Vagina (tissue), 2 donors: ENCODE measurements around the gene PDZD11. TPM values are rescaled to one million over a fixed set of nuclear protein-coding genes. Genes with fewer than 3 reads are reported as not detected.
"Not testable (repeated sequence)": the region's sequence is repeated elsewhere in the genome, so short reads cannot be mapped to it uniquely, and the experiment has no call there.

Experiments
- DNase-seq, 2 donors: peaks; one replicate each; pipeline ENCODE4 v3.0.0-alpha.2; 2017; ENCODE audit errors: extremely low spot score in 2 of 2
- H3K27ac ChIP-seq: fragments of 200-600 bp; sonication (generic); one replicate; pipeline ENCODE4 v1.5.1; 2019
- H3K27me3 ChIP-seq: fragments of 200-600 bp; sonication (generic); one replicate; pipeline ENCODE4 v1.5.1; 2019
- H3K36me3 ChIP-seq, 2 donors: fragments of 200-600 bp; sonication (generic); one replicate each; pipeline ENCODE4 v1.5.1; 2017 to 2019
- H3K4me1 ChIP-seq: fragments of 200-600 bp; sonication (generic); one replicate; pipeline ENCODE4 v1.5.1; 2019
- H3K4me3 ChIP-seq, 2 donors: fragments of 200-600 bp; sonication (generic); 1 replicate in 1 of 2; 2 replicates in 1 of 2; pipeline ENCODE4 v1.5.1; 2016 to 2019
- H3K9me3 ChIP-seq: fragments of 200-600 bp; sonication (generic); one replicate; pipeline ENCODE4 v1.5.1; 2019
- POLR2A ChIP-seq, 2 donors: fragments of 450-650 bp; IDR thresholded peaks; one replicate each; pipeline ENCODE4 v1.6.1; 2017; ENCODE audit warnings: antibody characterized with exemption in 2 of 2, mild to moderate bottlenecking in 2 of 2, moderate library complexity in 2 of 2
- POLR2AphosphoS5 ChIP-seq, 2 donors: sonication (generic); formaldehyde crosslinking; IDR thresholded peaks; one replicate each; pipeline ENCODE4 v1.9.0; 2017; ENCODE audit warnings: antibody characterized with exemption in 2 of 2, mild to moderate bottlenecking in 2 of 2, low read depth in 1 of 2; ENCODE audit not compliant: insufficient read depth in 1 of 2
- intact Hi-C: fragments of 100-400 bp; cut with DNase I; formaldehyde crosslinking; loops from one replicate; pipeline ENCODE4 v1.15.1; 2023
- total RNA-seq: library from RNA; depleted of rRNA; stranded (reverse); fragments of >200 nt; gene quantifications from one replicate; pipeline ENCODE4 v1.2.3, GENCODE V29; 2016
- TF ChIP-seq, protein P1 (sequence below), 3 experiments: fragments of 450-650 bp in 2 of 3; fragments of 200-600 bp in 1 of 3; sonication (generic) in 1 of 3; IDR thresholded peaks; one replicate each; pipeline ENCODE4 v1.5.1; 2017 to 2019; ENCODE audit warnings: antibody characterized with exemption in 3 of 3, mild to moderate bottlenecking in 2 of 3, moderate library complexity in 2 of 3

Gene PDZD11
- total RNA-seq, 1 donor from 2014 or later: 33.4 TPM

DNA sequence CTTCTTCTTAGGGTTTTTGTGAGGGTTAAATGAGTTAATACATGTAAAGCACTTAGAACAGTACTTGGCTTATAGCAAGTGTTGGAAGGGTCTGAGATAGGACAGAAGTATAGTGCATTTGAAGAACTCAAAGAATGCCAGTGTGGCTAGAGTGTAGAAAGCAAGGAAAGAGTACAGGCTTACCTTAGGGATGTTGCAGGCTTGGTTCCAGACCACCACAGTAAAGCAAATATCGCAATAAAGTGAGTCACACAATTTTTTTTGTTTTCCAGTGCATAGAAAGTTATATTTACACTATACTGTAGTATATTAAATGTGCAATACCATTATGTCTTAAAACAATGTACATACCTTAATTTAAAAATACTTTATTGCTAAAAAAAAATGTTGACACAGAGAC lies 41.4 kb upstream of the PDZD11 start:
- Histone ChIP-seq H3K4me1 (no peaks in the 10 kb centered on the region), H3K36me3 (no peaks in the 10 kb centered on the region), H3K27ac (no peak overlapping the region), H3K27me3 (no peaks in the 10 kb centered on the region), H3K9me3 (no peaks in the 10 kb centered on the region), H3K4me3 (no peak overlapping the region)
- intact Hi-C loops: no loop called here
- DNase-seq: no peak
- TF ChIP-seq POLR2AphosphoS5 (IDR thresholded peaks at IDR 0.05; ENCODE audit: insufficient read depth in 1 of 2, low read depth in 1 of 2): no peak
- no peak for TF ChIP-seq POLR2A (IDR thresholded peaks at IDR 0.05)
- TF ChIP-seq, protein P1, sequence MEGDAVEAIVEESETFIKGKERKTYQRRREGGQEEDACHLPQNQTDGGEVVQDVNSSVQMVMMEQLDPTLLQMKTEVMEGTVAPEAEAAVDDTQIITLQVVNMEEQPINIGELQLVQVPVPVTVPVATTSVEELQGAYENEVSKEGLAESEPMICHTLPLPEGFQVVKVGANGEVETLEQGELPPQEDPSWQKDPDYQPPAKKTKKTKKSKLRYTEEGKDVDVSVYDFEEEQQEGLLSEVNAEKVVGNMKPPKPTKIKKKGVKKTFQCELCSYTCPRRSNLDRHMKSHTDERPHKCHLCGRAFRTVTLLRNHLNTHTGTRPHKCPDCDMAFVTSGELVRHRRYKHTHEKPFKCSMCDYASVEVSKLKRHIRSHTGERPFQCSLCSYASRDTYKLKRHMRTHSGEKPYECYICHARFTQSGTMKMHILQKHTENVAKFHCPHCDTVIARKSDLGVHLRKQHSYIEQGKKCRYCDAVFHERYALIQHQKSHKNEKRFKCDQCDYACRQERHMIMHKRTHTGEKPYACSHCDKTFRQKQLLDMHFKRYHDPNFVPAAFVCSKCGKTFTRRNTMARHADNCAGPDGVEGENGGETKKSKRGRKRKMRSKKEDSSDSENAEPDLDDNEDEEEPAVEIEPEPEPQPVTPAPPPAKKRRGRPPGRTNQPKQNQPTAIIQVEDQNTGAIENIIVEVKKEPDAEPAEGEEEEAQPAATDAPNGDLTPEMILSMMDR (IDR thresholded peaks at IDR 0.05): no peak

DNA sequence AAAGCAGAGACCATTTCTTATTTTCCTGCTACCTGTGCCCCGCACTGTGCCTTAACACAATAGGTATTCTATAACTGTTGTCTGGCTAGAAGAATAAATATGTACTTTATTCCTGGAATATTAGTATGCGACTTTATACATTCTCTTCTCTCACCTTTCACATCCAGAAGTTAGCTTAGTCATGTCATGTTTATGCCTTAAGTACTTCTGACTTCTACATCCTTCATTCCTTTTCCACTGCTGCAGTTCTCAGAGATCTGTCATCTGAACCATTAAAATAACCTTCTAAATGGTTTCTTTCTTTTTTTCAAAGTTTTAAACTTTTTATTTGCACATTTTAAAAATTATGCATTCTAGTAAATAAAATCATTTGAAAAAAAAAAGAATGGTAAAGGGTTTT lies 34.6 kb upstream of the PDZD11 start:
- H3K27me3 ChIP-seq: no peaks in the 10 kb centered on the region
- H3K4me1 ChIP-seq: no peaks in the 10 kb centered on the region
- no peak overlapping the region for H3K27ac ChIP-seq
- no peak for DNase-seq
- no peaks in the 10 kb centered on the region for H3K9me3 ChIP-seq
- no peaks in the 10 kb centered on the region for H3K36me3 ChIP-seq
- H3K4me3 ChIP-seq: no peak overlapping the region
- intact Hi-C loops: no loop called here
- TF ChIP-seq POLR2A (IDR thresholded peaks at IDR 0.05): no peak
- TF ChIP-seq POLR2AphosphoS5 (IDR thresholded peaks at IDR 0.05; ENCODE audit: insufficient read depth in 1 of 2, low read depth in 1 of 2): no peak
- TF ChIP-seq, protein P1 (IDR thresholded peaks at IDR 0.05): no peak

DNA sequence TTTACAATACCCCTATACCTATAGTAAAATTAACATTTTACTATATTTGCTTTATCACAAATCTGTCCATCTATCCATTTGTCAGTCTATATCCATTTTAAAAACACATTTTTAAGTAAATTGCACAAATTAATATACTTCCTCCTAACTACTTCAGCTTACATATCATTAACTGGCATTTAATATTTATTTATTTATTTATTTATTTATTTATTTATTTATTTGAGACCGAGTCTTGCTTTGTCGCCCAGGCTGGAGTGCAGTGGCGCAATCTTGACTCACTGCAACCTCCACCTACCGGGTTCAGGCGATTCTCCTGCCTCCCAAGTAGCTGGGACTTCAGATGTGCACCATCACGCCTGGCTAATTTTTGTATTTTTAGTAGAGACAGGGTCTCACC lies 33.9 kb upstream of the PDZD11 start:
- H3K27me3 ChIP-seq, H3K36me3 ChIP-seq, DNase-seq, H3K27ac ChIP-seq, H3K4me1 ChIP-seq, intact Hi-C loops, H3K4me3 ChIP-seq, H3K9me3 ChIP-seq: not testable (repeated sequence)

DNA sequence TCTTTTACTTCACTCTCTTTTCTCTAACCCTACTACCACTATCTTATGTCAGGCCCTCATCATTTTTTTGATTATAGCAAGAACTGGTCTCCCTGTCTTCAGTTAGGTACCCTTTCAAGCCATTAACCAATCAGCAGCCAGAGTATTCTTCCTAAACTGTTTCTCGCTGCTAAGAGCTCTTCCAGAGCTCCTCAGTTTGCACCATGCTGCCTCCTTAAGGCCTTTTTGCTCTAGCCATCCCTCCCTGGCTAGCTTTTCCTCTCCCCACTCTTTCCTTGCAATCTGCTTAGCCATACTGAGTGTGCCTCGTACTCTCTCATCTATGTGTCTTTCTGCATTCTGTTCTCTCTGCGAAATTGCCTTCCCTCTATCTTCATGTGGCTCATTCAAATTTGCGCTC lies 33.1 kb upstream of the PDZD11 start:
- no peaks in the 10 kb centered on the region for H3K4me1 ChIP-seq
- H3K36me3 ChIP-seq: no peaks in the 10 kb centered on the region
- H3K4me3 ChIP-seq: no peak overlapping the region
- intact Hi-C loops: no loop called here
- H3K9me3 ChIP-seq: no peaks in the 10 kb centered on the region
- DNase-seq: no peak
- H3K27ac ChIP-seq: no peak overlapping the region
- no peaks in the 10 kb centered on the region for H3K27me3 ChIP-seq
- TF ChIP-seq POLR2A (IDR thresholded peaks at IDR 0.05): no peak
- no peak for TF ChIP-seq POLR2AphosphoS5 (IDR thresholded peaks at IDR 0.05; ENCODE audit: insufficient read depth in 1 of 2, low read depth in 1 of 2)
- TF ChIP-seq, protein P1 (IDR thresholded peaks at IDR 0.05): no peak

DNA sequence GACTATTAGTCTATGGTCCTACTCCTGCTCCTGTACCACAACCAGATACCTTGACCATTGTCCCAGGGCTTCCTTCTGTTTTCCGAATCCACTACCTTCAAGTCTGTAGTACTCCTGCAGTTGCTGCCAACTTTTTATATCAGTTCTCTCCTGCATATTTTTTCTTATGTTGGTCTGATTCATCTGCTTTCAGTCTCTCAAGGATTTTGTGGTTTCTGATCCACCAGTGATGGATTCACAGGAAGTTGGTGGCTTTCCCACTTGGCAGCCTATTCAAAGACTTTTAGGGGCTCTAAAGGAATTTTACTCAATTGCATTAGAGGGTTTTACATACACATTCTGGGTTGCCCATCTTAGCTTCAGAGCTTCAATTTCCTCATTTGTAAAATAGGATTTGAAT lies 23.8 kb upstream of the PDZD11 start:
- no peak overlapping the region for H3K4me3 ChIP-seq
- H3K27ac ChIP-seq: no peak overlapping the region
- no peak for DNase-seq
- H3K36me3 ChIP-seq: no peaks in the 10 kb centered on the region
- intact Hi-C loops: no loop called here
- TF ChIP-seq POLR2AphosphoS5 (IDR thresholded peaks at IDR 0.05; ENCODE audit: insufficient read depth in 1 of 2, low read depth in 1 of 2) (no peak), POLR2A (IDR thresholded peaks at IDR 0.05) (no peak)
- TF ChIP-seq, protein P1 (IDR thresholded peaks at IDR 0.05): no peak
- H3K4me1 ChIP-seq: no peaks in the 10 kb centered on the region
- no peaks in the 10 kb centered on the region for H3K27me3 ChIP-seq
- no peaks in the 10 kb centered on the region for H3K9me3 ChIP-seq

DNA sequence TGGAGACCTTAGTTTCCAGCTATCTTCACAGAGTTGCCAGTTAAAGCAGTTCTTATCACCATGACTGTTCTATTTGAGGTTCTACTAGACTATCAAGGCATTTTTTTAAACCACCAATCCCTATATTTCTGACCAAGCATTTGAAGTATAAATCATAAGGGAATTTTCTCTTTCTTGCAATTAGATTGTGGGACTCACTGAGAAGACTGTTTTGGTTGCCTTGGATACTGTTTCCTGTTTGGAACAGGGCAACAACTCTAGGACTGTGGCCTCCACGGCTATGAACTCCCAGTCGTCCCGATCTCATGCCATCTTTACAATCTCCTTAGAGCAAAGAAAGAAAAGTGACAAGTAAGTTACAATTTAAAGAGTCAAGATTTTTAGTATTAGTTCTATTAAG lies 12.0 kb upstream of the PDZD11 start:
- H3K27ac ChIP-seq: no peak overlapping the region
- intact Hi-C loops: no loop called here
- H3K4me1 ChIP-seq: no peaks in the 10 kb centered on the region
- no peaks in the 10 kb centered on the region for H3K9me3 ChIP-seq
- no peaks in the 10 kb centered on the region for H3K27me3 ChIP-seq
- H3K4me3 ChIP-seq: no peak overlapping the region
- no peak for DNase-seq
- no peaks in the 10 kb centered on the region for H3K36me3 ChIP-seq
- TF ChIP-seq, protein P1 (IDR thresholded peaks at IDR 0.05): no peak
- TF ChIP-seq POLR2AphosphoS5 (IDR thresholded peaks at IDR 0.05; ENCODE audit: insufficient read depth in 1 of 2, low read depth in 1 of 2) (no peak), POLR2A (IDR thresholded peaks at IDR 0.05) (no peak)
